ENCODE results near the gene SUMO3.
A peak's percentile ranks its signal among the peaks of the same experiment; 100 is the strongest.

The SUMO3 gene

GRCh38 chr21:44817914-44818639, at the start of gene SUMO3:
SUMO3 (minus strand) TSS chr21:44818062; CDS start chr21:44817968, 94 bp downstream.
- DNase-seq (ENCODE audit: low read depth in 2 of 2) = peak; percentile 55 to 78

GRCh38 chr21:44867464-44867863, 49.6 kb upstream of the SUMO3 start:
- no peak for DNase-seq (ENCODE audit: low read depth in 2 of 2)

GRCh38 chr21:44866780-44867179, 48.9 kb upstream of the SUMO3 start:
- DNase-seq (ENCODE audit: low read depth in 2 of 2) = no peak

- no peak for DNase-seq (ENCODE audit: low read depth in 2 of 2)
Measured at GRCh38 chr21:44865561-44866280, 47.9 kb upstream of the SUMO3 start.

- DNase-seq (ENCODE audit: low read depth in 2 of 2) = no peak
Measured at GRCh38 chr21:44862869-44863685, 45.2 kb upstream of the SUMO3 start.

- DNase-seq (ENCODE audit: low read depth in 2 of 2) = no peak
Measured at GRCh38 chr21:44858791-44859190, 40.9 kb upstream of the SUMO3 start.

- DNase-seq (ENCODE audit: low read depth in 2 of 2) = no peak
Measured at GRCh38 chr21:44858291-44858690, 40.4 kb upstream of the SUMO3 start.

- no peak for DNase-seq (ENCODE audit: low read depth in 2 of 2)
Measured at GRCh38 chr21:44857127-44857892, 39.4 kb upstream of the SUMO3 start.

GRCh38 chr21:44856131-44856530, 38.3 kb upstream of the SUMO3 start:
- DNase-seq (ENCODE audit: low read depth in 2 of 2) = no peak

- DNase-seq (ENCODE audit: low read depth in 2 of 2) = no peak
Measured at GRCh38 chr21:44855572-44855971, 37.7 kb upstream of the SUMO3 start.

GRCh38 chr21:44854664-44855446, 37.0 kb upstream of the SUMO3 start:
- DNase-seq (ENCODE audit: low read depth in 2 of 2) = no peak

- DNase-seq (ENCODE audit: low read depth in 2 of 2) = peak in 1 of 2 donors; percentile 20
Measured at GRCh38 chr21:44854391-44854663, 36.5 kb upstream of the SUMO3 start.

GRCh38 chr21:44853601-44854390, 35.9 kb upstream of the SUMO3 start:
- no peak for DNase-seq (ENCODE audit: low read depth in 2 of 2)

GRCh38 chr21:44850905-44851657, 33.2 kb upstream of the SUMO3 start:
- no peak for DNase-seq (ENCODE audit: low read depth in 2 of 2)

- DNase-seq (ENCODE audit: low read depth in 2 of 2) = no peak
Measured at GRCh38 chr21:44850208-44850800, 32.4 kb upstream of the SUMO3 start.

GRCh38 chr21:44849616-44850130, 31.8 kb upstream of the SUMO3 start:
- no peak for DNase-seq (ENCODE audit: low read depth in 2 of 2)

GRCh38 chr21:44848821-44849521, 31.1 kb upstream of the SUMO3 start:
- no peak for DNase-seq (ENCODE audit: low read depth in 2 of 2)
